Left hindlimb (tissue), 1 donor: ENCODE results near the gene RUNX1.

Experiments
- DNase-seq: peaks from one replicate; pipeline ENCODE4 v3.0.0-alpha.2; 2018

The RUNX1 gene

GRCh38 chr21:34989337-34990151 is 59.6 kb downstream of the RUNX1 start:
- DNase-seq: no peak

DNA sequence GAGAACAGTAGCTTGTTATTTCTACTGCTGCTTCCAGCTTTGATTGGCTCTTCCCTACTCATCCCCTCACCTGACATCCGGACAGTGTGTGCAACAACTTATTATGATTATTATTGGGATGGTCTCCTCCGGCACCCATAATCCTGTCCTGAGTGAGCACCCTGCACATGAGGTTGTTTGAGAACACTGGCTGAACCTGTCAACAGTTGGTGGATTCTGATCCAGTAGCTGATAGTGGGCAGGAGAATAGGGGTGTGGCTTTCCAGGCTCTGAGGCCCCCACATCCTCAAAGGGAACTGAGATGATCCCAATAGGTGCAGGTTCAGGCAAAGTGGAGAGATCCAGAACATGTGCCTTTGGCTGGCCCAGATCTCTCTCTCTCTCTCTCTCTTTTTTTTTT is 60.5 kb downstream of the RUNX1 start:
- no peak for DNase-seq

- DNase-seq: no peak
These were observed 61.0 kb downstream of the RUNX1 start for GRCh38 chr21:34988139-34988538.

DNA sequence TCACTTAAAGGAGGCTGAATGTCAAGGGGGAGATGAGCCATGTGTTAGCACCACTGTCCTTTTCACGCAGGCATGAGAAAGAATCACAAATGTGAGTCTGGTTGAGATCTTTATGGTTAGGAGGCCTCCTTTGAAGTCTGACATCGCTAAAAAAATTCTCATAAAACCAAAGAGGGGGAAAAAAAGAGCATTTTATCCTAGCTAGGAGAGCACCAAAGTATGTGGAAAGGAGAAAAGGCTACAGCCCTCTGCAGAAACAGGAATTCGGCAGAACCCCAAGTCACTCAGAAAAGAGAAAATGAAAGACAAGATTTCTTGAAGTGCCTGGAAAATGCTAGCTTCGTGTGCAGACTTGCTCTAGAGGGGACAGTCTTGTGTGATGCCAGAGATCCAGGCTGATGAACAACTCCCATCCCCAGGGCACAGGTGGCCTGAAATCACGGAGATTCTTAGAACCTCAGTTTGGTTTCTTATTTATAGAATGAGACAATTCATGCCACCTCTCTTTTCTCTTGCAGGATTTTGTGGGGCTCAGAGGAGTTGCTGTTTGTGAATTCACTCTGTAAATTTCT is 61.5 kb downstream of the RUNX1 start:
- DNase-seq: no peak

DNA sequence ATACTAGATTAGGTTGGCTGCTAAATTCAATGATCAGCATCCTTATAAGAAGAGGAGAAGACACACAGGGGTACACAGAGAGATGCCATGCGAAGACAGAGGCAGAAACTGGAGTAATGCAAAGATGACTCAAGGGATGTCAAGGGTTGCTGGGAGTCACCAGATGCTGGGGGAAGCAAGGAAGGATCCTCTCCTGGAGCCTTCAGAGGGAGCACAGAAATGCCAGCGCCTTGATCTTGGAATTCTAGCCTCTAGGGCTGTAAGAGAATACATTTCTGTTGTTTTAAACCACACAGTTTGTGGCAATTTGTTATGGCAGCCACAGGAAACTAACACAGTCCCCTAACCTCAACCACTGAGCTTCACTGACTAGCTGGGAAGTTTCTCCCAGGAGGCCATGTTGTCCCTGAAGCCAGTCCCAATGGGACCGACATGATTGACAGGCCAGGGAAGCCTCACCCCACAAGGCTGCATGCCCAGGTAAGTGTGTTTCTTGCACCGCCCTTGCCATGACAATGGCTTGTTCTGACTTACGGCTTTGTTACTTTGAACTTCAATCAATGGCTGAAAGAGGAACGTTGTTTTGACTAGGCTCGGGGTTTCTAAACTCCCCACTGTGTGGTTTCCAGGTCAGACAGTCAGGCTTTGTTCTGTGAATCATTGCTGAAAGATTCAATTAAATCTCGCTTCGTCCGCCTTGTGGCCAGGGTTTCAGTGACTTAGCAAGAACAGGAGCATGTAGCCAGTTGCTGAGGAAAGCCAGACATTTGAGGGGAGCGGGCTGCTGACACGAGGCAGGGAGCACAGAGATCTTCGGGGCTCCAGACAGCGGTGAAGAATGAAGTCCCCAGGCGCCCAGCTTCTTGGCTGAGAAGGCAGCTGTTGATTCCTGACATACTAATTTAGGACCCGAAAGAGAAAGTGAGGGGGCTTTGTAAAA is 62.3 kb downstream of the RUNX1 start:
- DNase-seq: no peak

DNA sequence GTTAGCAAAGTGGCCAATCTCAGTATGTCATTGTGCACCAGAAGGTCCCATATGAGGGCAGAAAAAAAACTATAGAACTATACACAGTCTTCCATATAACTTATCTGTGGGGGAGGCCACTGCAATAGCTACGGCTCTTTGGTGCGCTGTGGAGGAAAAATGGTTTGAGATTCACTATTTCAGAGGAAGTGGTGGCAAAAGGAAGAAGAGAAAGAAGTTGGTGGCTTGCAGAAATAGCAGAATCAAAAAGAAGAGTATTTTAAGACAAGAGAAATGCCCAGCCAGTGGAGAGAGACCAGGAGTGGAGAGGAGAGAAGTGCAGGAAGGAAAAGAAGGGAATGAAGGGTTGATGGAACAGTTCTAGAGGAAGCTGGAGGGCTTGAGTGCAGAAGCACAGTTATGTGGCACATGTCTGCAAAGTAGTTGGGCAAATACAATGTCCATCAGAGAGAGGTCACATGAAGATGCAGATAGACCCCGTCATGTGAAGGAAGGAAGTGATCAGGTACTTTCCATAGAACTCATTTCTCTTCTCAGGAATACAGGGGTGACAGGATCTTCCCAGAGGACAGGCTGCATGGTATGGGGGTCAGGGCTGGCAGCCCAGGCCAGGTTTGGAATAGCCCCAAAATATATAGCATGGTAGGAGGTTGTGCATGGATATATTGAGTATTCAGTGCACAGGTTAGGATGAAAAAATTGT is 64.6 kb downstream of the RUNX1 start:
- no peak for DNase-seq

DNA sequence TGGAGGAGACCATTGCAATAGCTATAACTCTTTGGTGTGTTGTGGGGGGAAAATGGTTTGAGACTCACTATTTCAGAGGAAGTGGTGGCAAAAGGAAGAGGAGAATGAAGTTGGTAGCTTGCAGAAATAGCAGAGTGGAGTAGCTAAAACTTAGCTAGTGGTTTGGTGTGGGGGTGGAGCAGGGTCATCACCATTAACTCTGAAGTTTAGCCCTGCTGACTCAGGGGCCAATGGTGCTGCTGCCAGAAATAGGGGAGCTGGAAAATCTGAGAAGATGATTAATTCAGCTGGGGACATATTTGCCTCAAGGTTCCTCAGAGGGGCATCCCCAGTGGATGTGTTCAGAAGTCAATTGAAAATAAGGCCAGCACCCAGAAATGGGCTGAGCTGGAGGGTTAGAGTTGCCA is 65.4 kb downstream of the RUNX1 start:
- DNase-seq: no peak

DNA sequence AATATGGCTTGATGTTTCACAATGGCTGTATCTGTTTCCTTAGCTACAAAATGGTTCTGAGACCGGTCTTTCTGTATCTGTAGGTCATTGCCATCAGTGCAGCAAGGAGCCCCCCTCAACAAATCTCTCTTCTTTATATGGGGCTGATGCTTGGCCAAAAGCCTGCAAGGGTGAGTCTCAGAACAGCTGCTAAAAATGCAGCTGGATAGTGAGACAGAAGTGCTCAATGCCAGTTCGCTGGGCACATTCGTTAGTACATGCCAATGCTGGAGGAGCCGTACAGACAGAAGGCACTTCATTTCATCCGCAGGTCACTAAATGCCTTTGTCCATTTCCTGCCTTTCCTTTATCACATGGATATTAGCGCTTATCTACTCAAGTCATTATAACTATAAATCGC is 67.3 kb downstream of the RUNX1 start:
- DNase-seq: no peak

- DNase-seq: no peak
These were observed 68.5 kb downstream of the RUNX1 start for GRCh38 chr21:34980423-34981115.

DNA sequence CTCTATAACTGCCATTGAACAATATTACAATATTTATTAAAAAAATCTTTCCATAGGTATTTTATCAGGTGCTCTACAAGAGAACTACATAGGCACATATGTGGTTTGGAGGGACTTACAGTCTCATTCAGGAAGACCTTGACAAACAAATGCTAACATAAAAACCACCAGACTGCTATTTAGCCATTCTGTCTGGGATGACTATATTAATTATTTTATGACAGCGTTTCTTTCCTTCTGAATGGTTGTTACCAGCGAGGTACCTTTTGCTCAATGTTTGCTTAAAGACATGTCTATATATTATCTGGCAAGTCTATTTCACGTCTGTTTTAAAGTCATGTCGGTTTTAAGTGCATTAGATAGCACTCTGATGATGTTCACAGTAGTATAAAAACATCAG is 69.7 kb downstream of the RUNX1 start:
- DNase-seq: no peak

GRCh38 chr21:34977333-34977732 is 71.8 kb downstream of the RUNX1 start:
- DNase-seq: no peak

- DNase-seq: no peak
These were observed 74.7 kb downstream of the RUNX1 start for GRCh38 chr21:34974162-34974981.

DNA sequence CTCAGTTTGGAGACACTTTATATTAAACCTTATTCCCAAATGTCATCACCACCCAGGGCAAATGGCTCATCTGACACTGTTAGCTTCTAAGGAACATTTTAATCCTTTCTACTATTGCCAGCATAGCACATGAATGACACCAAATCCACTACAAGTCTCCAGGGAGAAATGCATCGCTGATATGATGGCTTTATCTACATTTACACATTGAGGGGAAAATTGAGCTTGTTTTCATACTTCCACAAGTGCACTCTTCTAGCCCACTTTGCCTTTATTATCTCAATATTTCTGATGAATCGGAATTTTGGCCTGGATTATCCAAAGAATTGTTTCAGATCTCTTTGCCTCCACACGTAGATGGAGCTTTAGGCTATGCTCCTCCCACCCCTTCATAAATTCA is 75.4 kb downstream of the RUNX1 start:
- DNase-seq: no peak

- no peak for DNase-seq
These were observed 77.4 kb downstream of the RUNX1 start for GRCh38 chr21:34971656-34972055.

- no peak for DNase-seq
These were observed 78.5 kb downstream of the RUNX1 start for GRCh38 chr21:34970566-34970965.

- DNase-seq: no peak
These were observed 79.0 kb downstream of the RUNX1 start for GRCh38 chr21:34970167-34970500.

GRCh38 chr21:34969423-34970166 is 79.5 kb downstream of the RUNX1 start:
- no peak for DNase-seq

- no peak for DNase-seq
These were observed 80.4 kb downstream of the RUNX1 start for GRCh38 chr21:34968414-34969333.

DNA sequence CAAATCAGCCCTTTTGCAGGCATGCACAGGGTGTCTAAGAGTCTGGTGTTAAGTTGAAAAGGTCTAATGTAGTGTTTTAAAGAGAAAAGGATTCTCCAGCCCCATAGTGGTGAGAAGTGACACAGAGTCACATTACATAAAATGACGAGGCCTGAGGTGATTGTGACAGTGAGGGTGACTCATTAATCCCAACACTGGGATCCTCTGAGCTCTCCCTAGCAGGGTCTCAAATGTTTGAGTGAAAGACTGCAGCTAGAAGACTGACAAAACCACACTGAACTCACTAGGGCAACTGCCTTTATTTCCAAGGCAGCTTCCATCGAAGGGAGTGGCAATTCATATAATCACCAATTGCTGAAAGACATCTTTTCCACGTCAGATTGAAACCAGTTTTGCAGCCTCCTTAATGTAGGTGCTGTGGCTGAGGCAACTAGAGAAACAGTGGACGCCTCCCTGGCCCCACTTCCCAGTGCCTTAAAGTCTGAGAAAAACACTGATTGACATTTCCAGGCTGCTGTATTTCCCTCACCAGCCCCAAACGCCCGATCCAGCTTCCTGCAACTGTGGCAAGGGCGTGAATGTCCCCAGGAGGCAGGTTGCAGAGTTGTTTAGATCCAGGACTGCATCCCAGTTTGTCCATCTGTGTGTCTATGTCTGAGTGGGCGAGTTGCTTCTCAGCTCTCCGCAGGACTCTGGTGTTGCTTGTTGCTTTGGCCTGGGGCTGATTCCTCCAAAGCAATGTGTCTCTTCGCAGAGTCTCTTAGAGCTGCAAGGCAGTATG is 81.4 kb downstream of the RUNX1 start:
- DNase-seq: no peak
